ENCODE measurements around the gene MAN1C1.
A peak's percentile ranks its signal among the peaks of the same experiment; 100 is the strongest.

The MAN1C1 gene

GRCh38 chr1:25700144-25700523 lies 83.5 kb downstream of the MAN1C1 start:
- DNase-seq: no peak

- DNase-seq: no peak
Measured at GRCh38 chr1:25700626-25701025, 84.0 kb downstream of the MAN1C1 start.

- DNase-seq: no peak
Measured at GRCh38 chr1:25701030-25701785, 84.6 kb downstream of the MAN1C1 start.

GRCh38 chr1:25702101-25702775 lies 85.6 kb downstream of the MAN1C1 start:
- no peak for DNase-seq

- no peak for DNase-seq
Measured at GRCh38 chr1:25703041-25703440, 86.5 kb downstream of the MAN1C1 start.

- no peak for DNase-seq
Measured at GRCh38 chr1:25703671-25704266, 87.2 kb downstream of the MAN1C1 start.

- no peak for DNase-seq
Measured at GRCh38 chr1:25704267-25704691, 87.7 kb downstream of the MAN1C1 start.

- no peak for DNase-seq
Measured at GRCh38 chr1:25705699-25706098, 89.1 kb downstream of the MAN1C1 start.

- DNase-seq: no peak
Measured at GRCh38 chr1:25706146-25707089, 89.8 kb downstream of the MAN1C1 start.

- peak; percentile 59 for DNase-seq
Measured at GRCh38 chr1:25707280-25708016, 90.9 kb downstream of the MAN1C1 start.

- DNase-seq: no peak
Measured at GRCh38 chr1:25710583-25711347, 94.2 kb downstream of the MAN1C1 start.

- DNase-seq: no peak
Measured at GRCh38 chr1:25711555-25712298, 95.1 kb downstream of the MAN1C1 start.

- no peak for DNase-seq
Measured at GRCh38 chr1:25712299-25712970, 95.8 kb downstream of the MAN1C1 start.

GRCh38 chr1:25713961-25714360 lies 97.4 kb downstream of the MAN1C1 start:
- DNase-seq: no peak

GRCh38 chr1:25714372-25714931 lies 97.9 kb downstream of the MAN1C1 start:
- no peak for DNase-seq

- peak; percentile 31 for DNase-seq
Measured at GRCh38 chr1:25715888-25716287, 99.3 kb downstream of the MAN1C1 start.

- DNase-seq: no peak
Measured at GRCh38 chr1:25716320-25716719, 99.7 kb downstream of the MAN1C1 start.

- DNase-seq: no peak
Measured at GRCh38 chr1:25718732-25719131, 102.1 kb downstream of the MAN1C1 start.

GRCh38 chr1:25720624-25721023 lies 104.0 kb downstream of the MAN1C1 start:
- DNase-seq: no peak

All from OCI-M1 (cell line).